COLO668 (cell line): Measurements from ENCODE around the gene C2CD2L.
A peak's percentile ranks its signal among the peaks of the same experiment; 100 is the strongest.
"Not testable (repeated sequence)": the region's sequence is repeated elsewhere in the genome, so short reads cannot be mapped to it uniquely, and the experiment has no call there.

Source experiments
- DNase-seq: peaks from one replicate; lab custom pipeline; 2025; ENCODE audit not compliant: unreplicated experiment; lab: John Stamatoyannopoulos, UW

Gene C2CD2L

GRCh38 chr11:119092880-119093842 lies 14.0 kb upstream of the C2CD2L start:
- peak; percentile 21 for DNase-seq

- peak; percentile 63 for DNase-seq
Measured at GRCh38 chr11:119093942-119094815, 13.0 kb upstream of the C2CD2L start.

- peak; percentile 79 for DNase-seq
Measured at GRCh38 chr11:119094816-119095065, 12.4 kb upstream of the C2CD2L start.

- DNase-seq, result peak; percentile 97
Measured at GRCh38 chr11:119095066-119095880, 11.9 kb upstream of the C2CD2L start.

GRCh38 chr11:119099711-119100110 lies 7.4 kb upstream of the C2CD2L start:
- no peak for DNase-seq

GRCh38 chr11:119100246-119100970 lies 6.7 kb upstream of the C2CD2L start:
- DNase-seq, result peak; percentile 10

- peak; percentile 51 for DNase-seq
Measured at GRCh38 chr11:119100994-119101758, 6.0 kb upstream of the C2CD2L start.

- DNase-seq, result peak; percentile 88
Measured at GRCh38 chr11:119101759-119102423, 5.3 kb upstream of the C2CD2L start, which contains the start of gene DPAGT1. DPAGT1 (minus strand) TSS chr11:119101853; CDS start chr11:119101655, 198 bp downstream.

- not testable (repeated sequence) for DNase-seq
Measured at GRCh38 chr11:119103161-119103664, 3.9 kb upstream of the C2CD2L start.

- no peak for DNase-seq
Measured at GRCh38 chr11:119103793-119104192, 3.4 kb upstream of the C2CD2L start.

- peak; percentile 35 for DNase-seq
Measured at GRCh38 chr11:119107538-119108145, 498 bp downstream of the C2CD2L start.

- peak; percentile 82 for DNase-seq
Measured at GRCh38 chr11:119108146-119108856, 1.2 kb downstream of the C2CD2L start.

- peak; percentile 21 for DNase-seq
Measured at GRCh38 chr11:119108857-119109221, 1.7 kb downstream of the C2CD2L start.

- DNase-seq, result no peak
Measured at GRCh38 chr11:119109843-119110242, 2.7 kb downstream of the C2CD2L start.

- no peak for DNase-seq
Measured at GRCh38 chr11:119110439-119110838, 3.3 kb downstream of the C2CD2L start.

GRCh38 chr11:119111361-119111925 lies 4.3 kb downstream of the C2CD2L start:
- DNase-seq, result no peak

GRCh38 chr11:119112314-119113020 lies 5.3 kb downstream of the C2CD2L start:
- DNase-seq, result no peak
